SIG-M5 treated with dmso at 0.1 percent for 504 hours (cell line): Measurements from ENCODE around the gene MAP3K8.
"Not testable (repeated sequence)": the region's sequence is repeated elsewhere in the genome, so short reads cannot be mapped to it uniquely, and the experiment has no call there.

Experiments used
- DNase-seq: peaks from one replicate; lab custom pipeline; 2025; ENCODE audit not compliant: unreplicated experiment; lab: John Stamatoyannopoulos, UW

MAP3K8 gene

GRCh38 chr10:30422981-30423654 lies 10.9 kb upstream of the MAP3K8 start:
- DNase-seq = peak; percentile 75

GRCh38 chr10:30423655-30424275 lies 10.2 kb upstream of the MAP3K8 start:
- not testable (repeated sequence) for DNase-seq

GRCh38 chr10:30425336-30426075 lies 8.5 kb upstream of the MAP3K8 start:
- no peak for DNase-seq

- peak; percentile 73 for DNase-seq
Observed at GRCh38 chr10:30430544-30431298, 3.3 kb upstream of the MAP3K8 start.

- no peak for DNase-seq
Observed at GRCh38 chr10:30431435-30431911, 2.5 kb upstream of the MAP3K8 start.

- no peak for DNase-seq
Observed at GRCh38 chr10:30432622-30433305, 1.2 kb upstream of the MAP3K8 start.

- peak; percentile 40 for DNase-seq
Observed at GRCh38 chr10:30433306-30433729, 666 bp upstream of the MAP3K8 start.

- DNase-seq = peak; percentile 84
Observed at GRCh38 chr10:30434273-30435072, 489 bp downstream of the MAP3K8 start.

GRCh38 chr10:30435073-30435422 lies 1.1 kb downstream of the MAP3K8 start:
- no peak for DNase-seq

GRCh38 chr10:30435499-30436167 lies 1.6 kb downstream of the MAP3K8 start:
- DNase-seq = not testable (repeated sequence)

GRCh38 chr10:30436191-30436611 lies 2.2 kb downstream of the MAP3K8 start:
- no peak for DNase-seq

GRCh38 chr10:30436671-30437030 lies 2.7 kb downstream of the MAP3K8 start:
- no peak for DNase-seq

- no peak for DNase-seq
Observed at GRCh38 chr10:30437031-30437841, 3.3 kb downstream of the MAP3K8 start.

- DNase-seq = no peak
Observed at GRCh38 chr10:30438021-30438850, 4.3 kb downstream of the MAP3K8 start.

GRCh38 chr10:30439931-30440330 lies 5.9 kb downstream of the MAP3K8 start:
- DNase-seq = no peak

- no peak for DNase-seq
Observed at GRCh38 chr10:30442019-30442606, 8.1 kb downstream of the MAP3K8 start.

GRCh38 chr10:30443049-30443448 lies 9.1 kb downstream of the MAP3K8 start:
- no peak for DNase-seq
